OCI-M2 (cell line): ENCODE measurements around the gene AGAP3.

Experiments
- DNase-seq: peaks from one replicate; lab custom pipeline; 2025; ENCODE audit not compliant: unreplicated experiment; lab: John Stamatoyannopoulos, UW

Gene AGAP3

GRCh38 chr7:151122796-151123157 is 36.5 kb downstream of the AGAP3 start:
- DNase-seq: no peak

GRCh38 chr7:151123158-151123821 is 37.0 kb downstream of the AGAP3 start:
- no peak for DNase-seq

- DNase-seq: peak; percentile 55
Measured at GRCh38 chr7:151123822-151124464, 37.7 kb downstream of the AGAP3 start.

GRCh38 chr7:151124481-151124880 is 38.2 kb downstream of the AGAP3 start:
- DNase-seq: no peak

GRCh38 chr7:151124899-151125399 is 38.7 kb downstream of the AGAP3 start:
- DNase-seq: no peak

- DNase-seq: no peak
Measured at GRCh38 chr7:151125470-151125845, 39.2 kb downstream of the AGAP3 start.

GRCh38 chr7:151125846-151126481 is 39.7 kb downstream of the AGAP3 start:
- no peak for DNase-seq

GRCh38 chr7:151126491-151127137 is 40.3 kb downstream of the AGAP3 start:
- DNase-seq: no peak

GRCh38 chr7:151128144-151128543 is 41.9 kb downstream of the AGAP3 start:
- DNase-seq: no peak

GRCh38 chr7:151128716-151129115 is 42.4 kb downstream of the AGAP3 start:
- DNase-seq: no peak

- no peak for DNase-seq
Measured at GRCh38 chr7:151129117-151129959, 43.1 kb downstream of the AGAP3 start.

GRCh38 chr7:151129960-151130591 is 43.8 kb downstream of the AGAP3 start:
- no peak for DNase-seq

GRCh38 chr7:151130741-151131157 is 44.5 kb downstream of the AGAP3 start:
- DNase-seq: no peak

GRCh38 chr7:151131224-151131591 is 44.9 kb downstream of the AGAP3 start:
- no peak for DNase-seq

GRCh38 chr7:151131592-151132293 is 45.5 kb downstream of the AGAP3 start:
- DNase-seq: no peak

- no peak for DNase-seq
Measured at GRCh38 chr7:151132461-151133205, 46.4 kb downstream of the AGAP3 start.

GRCh38 chr7:151133266-151133985 is 47.2 kb downstream of the AGAP3 start:
- DNase-seq: no peak

- no peak for DNase-seq
Measured at GRCh38 chr7:151133986-151134742, 47.9 kb downstream of the AGAP3 start.
